Liver (tissue), 3 donors: ENCODE results near the gene BICRA.

ENCODE experiments used
- EGR1 ChIP-seq, 2 donors: IDR thresholded peaks; 2 replicates each; pipeline ENCODE4 v1.6.1; 2016 to 2018; ENCODE audit warnings: antibody characterized with exemption in 2 of 2, low read depth in 2 of 2
- FOXA1 ChIP-seq: IDR thresholded peaks from 2 replicates; pipeline ENCODE4 v1.6.1; 2016; ENCODE audit warnings: antibody characterized with exemption
- GABPA ChIP-seq, 2 donors: IDR thresholded peaks in 1 of 2; conservative IDR thresholded peaks in 1 of 2; 2 replicates each; pipeline ENCODE4 v1.6.1; 2016; ENCODE audit warnings: antibody characterized with exemption in 2 of 2, mild to moderate bottlenecking in 1 of 2, moderate library complexity in 1 of 2
- JUND ChIP-seq, 2 donors: IDR thresholded peaks; 2 replicates each; pipeline ENCODE4 v1.6.1; 2016; ENCODE audit warnings: antibody characterized with exemption in 2 of 2
- MAX ChIP-seq: IDR thresholded peaks from 2 replicates; pipeline ENCODE4 v1.6.1; 2016; ENCODE audit warnings: antibody characterized with exemption
- RXRA ChIP-seq, 2 donors: IDR thresholded peaks; 2 replicates each; pipeline ENCODE4 v1.6.1; 2017 to 2018; ENCODE audit warnings: antibody characterized with exemption in 2 of 2, mild to moderate bottlenecking in 1 of 2
- TAF1 ChIP-seq: conservative IDR thresholded peaks from 2 replicates; pipeline ENCODE4 v1.6.1; 2016; ENCODE audit warnings: antibody characterized with exemption, mild to moderate bottlenecking
- YY1 ChIP-seq: IDR thresholded peaks from 2 replicates; pipeline ENCODE4 v1.6.1; 2016; ENCODE audit warnings: antibody characterized with exemption, mild to moderate bottlenecking
- TF ChIP-seq, protein P1 (sequence below): IDR thresholded peaks from 2 replicates; pipeline ENCODE4 v1.6.1; 2016; ENCODE audit warnings: antibody characterized with exemption, mild to moderate bottlenecking
- TF ChIP-seq, protein P2 (sequence below): fragments of 150-350 bp; IDR thresholded peaks from 2 replicates; pipeline ENCODE4 v1.5.1; 2017; ENCODE audit warnings: improper control_type of control experiment, low read depth, low read length; ENCODE audit not compliant: missing input control
- donor health status: healthy.
- donor health status: healthy.

- TF ChIP-seq, protein P1, sequence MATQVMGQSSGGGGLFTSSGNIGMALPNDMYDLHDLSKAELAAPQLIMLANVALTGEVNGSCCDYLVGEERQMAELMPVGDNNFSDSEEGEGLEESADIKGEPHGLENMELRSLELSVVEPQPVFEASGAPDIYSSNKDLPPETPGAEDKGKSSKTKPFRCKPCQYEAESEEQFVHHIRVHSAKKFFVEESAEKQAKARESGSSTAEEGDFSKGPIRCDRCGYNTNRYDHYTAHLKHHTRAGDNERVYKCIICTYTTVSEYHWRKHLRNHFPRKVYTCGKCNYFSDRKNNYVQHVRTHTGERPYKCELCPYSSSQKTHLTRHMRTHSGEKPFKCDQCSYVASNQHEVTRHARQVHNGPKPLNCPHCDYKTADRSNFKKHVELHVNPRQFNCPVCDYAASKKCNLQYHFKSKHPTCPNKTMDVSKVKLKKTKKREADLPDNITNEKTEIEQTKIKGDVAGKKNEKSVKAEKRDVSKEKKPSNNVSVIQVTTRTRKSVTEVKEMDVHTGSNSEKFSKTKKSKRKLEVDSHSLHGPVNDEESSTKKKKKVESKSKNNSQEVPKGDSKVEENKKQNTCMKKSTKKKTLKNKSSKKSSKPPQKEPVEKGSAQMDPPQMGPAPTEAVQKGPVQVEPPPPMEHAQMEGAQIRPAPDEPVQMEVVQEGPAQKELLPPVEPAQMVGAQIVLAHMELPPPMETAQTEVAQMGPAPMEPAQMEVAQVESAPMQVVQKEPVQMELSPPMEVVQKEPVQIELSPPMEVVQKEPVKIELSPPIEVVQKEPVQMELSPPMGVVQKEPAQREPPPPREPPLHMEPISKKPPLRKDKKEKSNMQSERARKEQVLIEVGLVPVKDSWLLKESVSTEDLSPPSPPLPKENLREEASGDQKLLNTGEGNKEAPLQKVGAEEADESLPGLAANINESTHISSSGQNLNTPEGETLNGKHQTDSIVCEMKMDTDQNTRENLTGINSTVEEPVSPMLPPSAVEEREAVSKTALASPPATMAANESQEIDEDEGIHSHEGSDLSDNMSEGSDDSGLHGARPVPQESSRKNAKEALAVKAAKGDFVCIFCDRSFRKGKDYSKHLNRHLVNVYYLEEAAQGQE: no peak
- TF ChIP-seq, protein P2, sequence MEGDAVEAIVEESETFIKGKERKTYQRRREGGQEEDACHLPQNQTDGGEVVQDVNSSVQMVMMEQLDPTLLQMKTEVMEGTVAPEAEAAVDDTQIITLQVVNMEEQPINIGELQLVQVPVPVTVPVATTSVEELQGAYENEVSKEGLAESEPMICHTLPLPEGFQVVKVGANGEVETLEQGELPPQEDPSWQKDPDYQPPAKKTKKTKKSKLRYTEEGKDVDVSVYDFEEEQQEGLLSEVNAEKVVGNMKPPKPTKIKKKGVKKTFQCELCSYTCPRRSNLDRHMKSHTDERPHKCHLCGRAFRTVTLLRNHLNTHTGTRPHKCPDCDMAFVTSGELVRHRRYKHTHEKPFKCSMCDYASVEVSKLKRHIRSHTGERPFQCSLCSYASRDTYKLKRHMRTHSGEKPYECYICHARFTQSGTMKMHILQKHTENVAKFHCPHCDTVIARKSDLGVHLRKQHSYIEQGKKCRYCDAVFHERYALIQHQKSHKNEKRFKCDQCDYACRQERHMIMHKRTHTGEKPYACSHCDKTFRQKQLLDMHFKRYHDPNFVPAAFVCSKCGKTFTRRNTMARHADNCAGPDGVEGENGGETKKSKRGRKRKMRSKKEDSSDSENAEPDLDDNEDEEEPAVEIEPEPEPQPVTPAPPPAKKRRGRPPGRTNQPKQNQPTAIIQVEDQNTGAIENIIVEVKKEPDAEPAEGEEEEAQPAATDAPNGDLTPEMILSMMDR: no peak
- TF ChIP-seq TAF1 (no peak), YY1 (no peak), FOXA1 (no peak), GABPA (IDR thresholded peaks at IDR 0.05 in 1 of 2, conservative IDR thresholded peaks at IDR 0.05 in 1 of 2) (no peak), JUND (IDR thresholded peaks at IDR 0.05) (no peak), EGR1 (IDR thresholded peaks at IDR 0.05; ENCODE audit: low read depth in 2 of 2) (no peak), RXRA (IDR thresholded peaks at IDR 0.05) (no peak), MAX (no peak)
These were observed 1.3 kb upstream of the BICRA start for GRCh38 chr19:47607564-47608073.
